T-helper 2 cell (primary cell): ENCODE measurements around the gene CXCL8.
"Not testable (repeated sequence)": the region's sequence is repeated elsewhere in the genome, so short reads cannot be mapped to it uniquely, and the experiment has no call there.

ENCODE experiments used
- DNase-seq, 5 experiments: peaks; one replicate each; pipeline versions ENCODE4 v3.0.0 to v3.0.0-alpha.2; 2012 to 2022

The CXCL8 gene

DNA sequence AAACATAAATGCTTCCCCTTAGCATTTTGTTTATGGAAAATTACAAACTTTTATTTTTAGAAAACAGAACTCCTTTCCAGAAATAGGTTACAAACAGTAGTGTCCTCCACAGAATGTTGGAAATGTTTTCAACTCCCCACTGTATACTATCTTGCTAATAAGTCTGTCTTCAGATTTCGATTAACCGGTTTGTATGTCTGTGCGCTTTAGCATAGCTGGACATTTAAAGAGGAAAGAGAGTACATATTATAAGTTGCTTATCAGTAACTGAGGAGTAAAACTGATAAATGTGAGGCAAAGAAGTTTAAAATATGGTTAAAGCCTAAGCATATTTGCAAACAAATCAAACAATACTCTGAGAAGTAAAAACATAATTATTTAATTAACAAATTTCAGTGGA lies 3.4 kb downstream of the CXCL8 start:
- DNase-seq: no peak

DNA sequence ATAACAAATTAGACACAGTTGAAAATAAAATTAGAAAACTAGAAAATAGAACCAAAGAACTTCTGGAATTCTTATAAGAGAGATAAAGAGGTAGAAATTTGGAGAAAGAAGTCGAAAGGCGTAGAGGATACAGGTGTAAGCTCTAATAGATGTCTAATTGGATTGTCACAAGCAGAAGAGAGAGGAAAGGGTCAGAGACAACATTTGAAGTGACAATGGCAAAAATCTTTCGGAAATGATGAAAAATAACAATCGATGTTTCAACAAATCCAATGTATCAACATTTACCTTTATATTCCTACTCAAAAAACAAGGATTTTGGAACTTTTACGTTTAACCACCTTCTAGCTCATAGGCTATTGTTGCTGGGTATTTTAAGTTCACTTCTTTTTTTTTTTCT lies 3.8 kb downstream of the CXCL8 start:
- DNase-seq: no peak

DNA sequence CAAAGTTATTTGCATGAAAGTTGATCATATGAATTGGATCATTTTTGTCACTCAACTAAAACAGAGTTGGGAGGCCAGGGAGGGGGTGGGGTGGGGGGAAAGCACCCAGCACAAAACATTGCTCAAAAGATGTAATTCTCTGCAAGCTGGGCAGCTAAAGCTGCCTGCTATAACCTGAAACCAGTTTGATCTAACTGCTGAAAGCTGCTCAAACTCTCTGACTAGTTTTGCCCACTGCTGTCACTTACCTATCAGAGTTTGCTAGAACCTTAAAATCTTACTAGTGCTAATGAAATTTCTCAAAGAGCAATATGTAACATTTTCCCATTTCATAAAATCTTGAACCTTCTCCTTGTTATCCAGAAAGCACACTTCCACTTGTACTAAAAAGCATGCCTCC lies 10.4 kb downstream of the CXCL8 start:
- no peak for DNase-seq

DNA sequence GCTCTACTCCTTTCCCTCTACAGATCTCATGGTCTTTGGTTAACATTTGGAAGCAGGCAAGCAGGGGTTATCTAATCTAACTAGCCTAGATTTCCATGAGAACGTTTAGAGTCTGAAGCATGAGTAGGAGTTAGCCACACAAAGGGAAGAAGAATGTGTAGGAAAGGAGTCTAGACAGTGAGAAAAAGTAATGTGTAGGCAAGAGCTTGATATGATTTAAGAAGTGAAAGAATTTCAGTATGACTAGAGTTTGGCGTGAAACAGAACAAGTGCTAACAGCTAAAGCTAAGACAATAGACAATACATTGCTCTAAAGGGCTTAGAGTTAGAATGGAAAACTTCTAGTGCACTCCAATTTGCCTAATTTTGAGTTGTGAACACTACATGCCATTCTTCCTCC lies 10.8 kb downstream of the CXCL8 start:
- DNase-seq: no peak

DNA sequence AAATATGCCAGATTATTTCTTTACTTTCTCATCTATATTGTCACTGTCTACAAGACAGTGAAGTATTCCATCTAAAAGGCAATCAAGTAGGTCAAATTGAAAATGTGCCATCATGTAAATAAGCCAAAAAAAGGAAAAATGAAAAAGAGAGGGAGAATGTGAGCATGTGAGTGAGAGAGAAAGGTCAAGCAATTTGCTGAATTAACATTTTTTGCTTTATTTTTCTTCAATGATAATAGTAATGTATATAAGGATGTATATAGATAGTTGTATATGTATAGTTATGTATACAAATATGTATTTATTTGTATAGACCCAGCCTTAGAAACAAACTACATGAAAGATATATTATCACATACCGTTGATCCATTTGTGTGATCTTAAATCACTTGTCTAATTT lies 11.5 kb downstream of the CXCL8 start:
- DNase-seq: no peak

DNA sequence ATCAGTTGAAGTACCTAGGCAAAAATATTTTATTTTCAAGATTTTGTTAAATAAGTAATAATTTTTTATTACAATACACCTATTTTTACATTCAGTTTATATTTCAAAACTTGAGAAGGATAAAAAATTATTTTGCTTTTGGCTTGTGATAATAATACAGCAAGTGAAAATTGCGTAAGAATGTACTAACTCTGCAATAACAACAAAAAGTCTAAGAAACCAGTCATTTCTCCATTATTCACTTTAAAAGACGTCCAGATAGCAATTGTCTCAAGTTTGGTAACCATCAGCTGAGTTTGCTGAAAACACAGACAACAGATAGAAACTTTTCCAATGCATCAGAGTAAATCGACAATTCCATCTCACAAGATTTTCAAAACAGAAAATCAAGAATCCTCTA lies 12.1 kb downstream of the CXCL8 start:
- DNase-seq: no peak

DNA sequence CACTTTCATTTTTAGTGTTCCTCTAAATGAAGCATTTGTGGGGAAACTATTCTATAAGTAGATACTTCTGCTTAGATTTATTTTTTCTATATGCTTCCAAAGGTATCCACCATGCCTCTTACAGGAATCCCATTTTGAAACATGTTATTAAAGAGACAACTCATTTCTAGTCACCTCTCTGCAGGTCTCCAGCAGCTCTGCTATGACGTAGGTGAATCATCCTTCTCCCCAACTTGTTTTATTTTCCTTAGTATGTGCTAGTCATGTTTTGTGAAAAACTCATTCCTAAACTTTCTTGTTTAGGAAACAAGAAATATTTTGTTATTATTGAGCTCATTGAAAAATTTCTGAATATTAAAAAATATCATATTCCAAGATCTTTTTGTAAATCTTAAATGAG lies 12.8 kb downstream of the CXCL8 start:
- no peak for DNase-seq

DNA sequence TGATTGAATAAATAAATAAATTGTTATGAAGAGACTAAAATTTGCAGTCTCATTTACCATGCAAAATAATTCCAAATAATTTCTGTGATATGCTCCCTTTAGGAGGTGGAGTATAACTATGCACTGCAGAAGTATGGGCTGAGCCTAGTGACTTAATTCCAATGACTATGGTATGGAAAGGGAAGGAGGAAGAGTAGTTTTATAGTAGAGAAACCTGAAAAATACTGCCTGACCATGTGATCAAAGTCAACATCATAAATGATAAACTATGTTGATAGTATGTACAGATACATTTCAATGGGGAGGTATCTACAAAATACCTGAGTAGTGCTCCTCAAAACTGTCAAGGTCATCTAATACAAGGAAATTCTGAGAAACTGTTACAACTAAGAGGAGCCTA lies 14.6 kb downstream of the CXCL8 start:
- DNase-seq: no peak

DNA sequence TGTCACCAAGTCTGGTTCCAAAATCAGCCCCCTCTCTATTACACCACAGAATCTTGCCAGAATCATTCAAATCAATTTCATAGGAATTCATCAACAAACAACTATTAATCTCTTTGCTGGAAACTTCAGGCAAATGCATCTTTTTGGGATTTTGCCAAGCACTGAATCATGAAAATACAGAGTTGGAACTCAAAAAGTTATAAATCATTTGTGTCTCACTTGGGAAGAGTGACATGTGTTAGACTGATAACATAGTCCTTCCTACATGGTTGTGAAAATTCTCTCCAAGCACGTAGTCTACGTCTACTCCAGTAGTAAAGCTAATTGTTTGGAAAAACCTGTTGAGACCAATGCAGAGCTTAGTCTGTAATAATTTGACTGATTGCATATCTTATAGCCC lies 19.0 kb downstream of the CXCL8 start:
- no peak for DNase-seq

DNA sequence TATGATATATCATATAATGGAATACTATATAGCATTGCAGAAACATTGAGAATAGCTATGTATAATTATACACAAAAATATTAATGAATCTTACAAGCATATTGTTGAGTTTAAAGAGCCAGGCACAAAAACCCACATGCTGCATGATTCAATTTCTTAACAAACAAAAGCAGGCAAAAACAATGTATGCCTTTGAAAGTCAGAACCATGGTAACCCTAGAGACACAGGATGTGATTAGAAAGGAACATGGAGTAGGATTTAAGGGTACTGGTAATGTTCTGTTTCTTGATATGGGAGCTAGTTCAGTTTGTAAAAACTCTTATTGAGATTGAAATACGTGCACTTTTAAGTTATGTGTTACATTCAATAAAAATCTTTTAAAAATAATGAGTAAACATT lies 21.5 kb downstream of the CXCL8 start:
- no peak for DNase-seq

DNA sequence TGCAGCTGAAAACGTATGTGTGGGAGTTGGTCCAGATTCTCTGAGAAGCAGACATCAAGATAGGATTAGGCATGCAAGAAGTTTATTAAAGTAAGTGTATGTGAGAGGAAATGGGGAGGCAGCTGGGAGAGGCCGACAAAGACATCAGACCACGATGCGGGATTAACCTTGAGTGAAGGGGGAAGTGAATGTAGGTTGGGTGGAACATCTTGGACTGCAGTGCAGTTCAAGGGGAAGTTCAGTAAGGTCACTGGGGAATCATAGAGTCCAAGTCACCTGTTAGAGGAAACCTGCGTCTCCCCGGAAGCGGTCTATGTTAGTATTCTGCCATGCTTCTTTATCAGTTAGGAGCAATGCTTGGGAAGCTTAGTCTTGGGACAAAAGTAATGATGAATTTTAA lies 22.0 kb downstream of the CXCL8 start:
- no peak for DNase-seq

DNA sequence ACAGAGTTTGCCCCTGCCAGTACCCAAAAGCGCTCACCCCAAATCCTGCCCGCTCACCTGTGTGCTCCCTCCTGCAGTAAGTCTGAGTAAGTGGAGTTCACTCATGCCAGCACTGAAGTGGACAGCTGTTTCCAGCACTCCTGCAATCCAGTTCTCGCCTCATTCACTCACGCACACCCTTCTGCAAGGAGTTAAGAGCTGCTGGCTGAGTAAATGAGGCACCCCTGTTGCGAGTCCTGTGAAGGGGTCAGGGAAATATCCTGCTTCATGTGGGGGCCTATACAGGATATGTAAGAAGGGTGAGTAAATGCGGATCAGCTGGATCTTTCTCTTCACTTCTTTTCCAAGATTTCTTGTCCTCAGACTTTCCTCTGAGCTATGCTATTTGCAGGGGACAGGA lies 23.5 kb downstream of the CXCL8 start:
- no peak for DNase-seq

DNA sequence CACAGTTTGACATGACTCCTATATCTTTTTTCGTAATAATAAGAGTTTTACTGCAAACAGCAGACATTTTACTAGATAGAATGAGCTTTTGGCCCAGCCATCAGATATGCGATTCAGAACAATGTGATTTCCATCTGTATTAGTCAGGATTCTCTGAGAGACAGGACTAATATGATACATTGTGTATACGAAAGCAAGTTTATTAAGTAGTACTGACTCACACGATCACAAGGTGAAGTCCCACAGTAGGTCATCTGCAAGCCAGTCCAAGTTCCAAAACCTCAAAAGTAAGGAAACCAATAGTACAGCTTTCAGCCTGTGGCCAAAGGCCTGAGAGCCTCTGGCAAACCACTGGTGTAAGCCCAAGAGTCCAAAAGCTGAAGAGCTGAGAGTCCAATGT lies 24.1 kb downstream of the CXCL8 start:
- no peak for DNase-seq

DNA sequence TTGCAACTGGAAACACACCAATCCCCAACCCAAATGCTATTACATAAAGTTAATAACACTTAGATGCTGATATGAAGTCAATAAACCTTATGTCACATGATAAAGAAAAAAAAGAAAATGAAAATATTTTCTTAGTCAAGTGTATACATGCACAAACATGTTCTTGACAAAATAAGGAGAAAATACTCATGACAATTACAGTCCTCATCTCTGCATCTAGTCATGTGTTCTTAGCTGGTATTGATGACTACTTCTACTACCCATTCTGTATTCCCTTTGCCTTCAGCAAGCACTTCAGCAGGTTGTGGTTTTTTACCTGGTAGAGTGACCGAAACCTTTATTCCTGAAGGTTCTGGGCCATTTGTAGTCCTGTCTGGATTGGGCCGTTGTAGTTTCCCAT lies 24.9 kb downstream of the CXCL8 start:
- no peak for DNase-seq

DNA sequence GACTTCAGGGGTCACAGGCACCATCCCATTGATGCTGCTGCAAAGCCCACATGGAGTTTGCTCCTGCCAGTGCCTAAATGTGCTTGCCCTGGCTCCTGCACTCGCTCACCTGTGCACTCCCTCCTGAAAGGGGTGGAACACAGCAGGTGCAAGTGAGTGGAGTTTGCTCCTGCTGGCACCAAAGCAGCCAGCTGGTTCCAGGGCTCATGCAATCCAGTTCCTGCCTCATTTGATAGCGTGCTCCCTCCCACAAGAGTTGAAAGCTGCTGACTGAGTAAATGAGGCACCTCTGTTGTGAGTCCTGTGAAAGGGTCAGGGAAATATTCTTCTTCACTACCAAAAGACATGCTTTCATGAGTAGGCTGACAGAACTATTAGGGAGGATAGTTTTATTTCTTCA lies 30.5 kb downstream of the CXCL8 start:
- DNase-seq: no peak

DNA sequence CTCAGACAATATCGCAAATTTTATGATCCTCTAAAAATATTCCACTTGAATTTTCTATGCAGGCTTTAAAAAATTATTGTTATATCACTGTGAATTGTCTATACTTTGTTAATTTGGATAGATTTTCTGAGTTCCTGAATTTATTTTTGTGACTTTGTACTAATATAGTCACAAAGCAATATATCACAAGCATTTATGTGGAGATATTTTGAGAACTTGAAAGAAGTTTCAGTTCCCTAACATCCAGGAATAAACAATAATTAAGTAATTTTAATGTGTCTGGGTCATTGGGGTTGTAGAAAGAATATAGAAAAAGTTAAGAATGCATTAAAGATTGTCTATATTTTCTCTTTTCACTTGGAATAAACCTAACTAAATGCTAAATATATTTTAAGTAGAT lies 32.0 kb downstream of the CXCL8 start:
- no peak for DNase-seq

DNA sequence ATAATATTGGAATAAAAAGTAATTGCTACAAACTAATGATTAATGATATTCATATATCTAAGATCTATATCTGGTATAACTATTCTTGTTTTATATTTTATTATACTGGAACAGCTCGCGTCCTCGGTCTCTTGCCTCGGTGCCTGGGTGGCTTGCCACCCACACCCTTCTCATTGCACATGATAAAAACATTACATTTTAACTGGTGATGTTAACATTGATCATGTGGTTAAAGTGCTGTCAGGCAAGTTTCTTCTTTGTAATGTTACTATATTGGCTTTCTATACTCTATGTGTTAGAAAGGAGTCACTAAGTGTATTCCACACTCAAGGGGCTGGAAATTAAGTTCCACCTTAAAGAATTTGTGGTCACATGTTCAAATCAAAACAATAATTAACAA lies 34.0 kb downstream of the CXCL8 start:
- DNase-seq: not testable (repeated sequence)

DNA sequence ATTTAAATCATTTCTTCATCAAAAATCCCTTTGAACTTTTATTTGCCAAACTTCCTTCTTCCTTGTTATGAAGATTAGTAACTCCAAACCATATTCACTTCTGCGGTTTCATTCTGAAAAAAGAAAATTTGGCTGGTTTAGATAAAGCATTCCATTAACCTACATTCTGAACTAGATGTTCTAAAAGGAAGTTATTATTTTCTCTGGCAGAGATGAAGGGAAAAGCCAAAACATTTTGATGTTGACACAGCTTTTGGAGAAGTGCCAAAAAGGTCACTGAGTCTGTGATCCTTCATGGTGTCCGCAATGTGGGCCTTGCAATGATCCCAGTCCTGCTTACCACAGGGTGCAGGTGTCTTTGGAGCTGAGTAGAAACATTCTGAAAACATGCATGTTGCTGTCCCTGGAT lies 36.0 kb downstream of the CXCL8 start:
- DNase-seq: no peak

DNA sequence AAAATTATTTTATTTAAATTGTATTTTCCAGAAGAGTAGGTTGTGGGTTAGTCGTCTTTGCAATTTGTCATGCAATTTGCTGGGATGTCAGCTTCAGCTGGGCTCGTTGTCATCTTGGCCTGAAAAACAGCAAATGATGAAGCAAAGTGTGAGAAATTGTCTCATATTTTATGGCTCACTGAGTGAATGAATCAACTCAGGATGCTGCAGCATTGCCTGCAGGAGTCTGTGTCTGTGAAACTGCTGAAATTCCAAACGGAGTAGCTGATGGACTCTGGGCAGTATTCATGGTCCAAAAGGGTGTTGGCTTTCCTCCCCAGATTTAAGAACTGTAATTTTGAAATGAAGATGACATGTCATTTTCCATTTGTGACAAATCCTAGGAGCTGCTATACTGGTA lies 37.2 kb downstream of the CXCL8 start:
- no peak for DNase-seq

DNA sequence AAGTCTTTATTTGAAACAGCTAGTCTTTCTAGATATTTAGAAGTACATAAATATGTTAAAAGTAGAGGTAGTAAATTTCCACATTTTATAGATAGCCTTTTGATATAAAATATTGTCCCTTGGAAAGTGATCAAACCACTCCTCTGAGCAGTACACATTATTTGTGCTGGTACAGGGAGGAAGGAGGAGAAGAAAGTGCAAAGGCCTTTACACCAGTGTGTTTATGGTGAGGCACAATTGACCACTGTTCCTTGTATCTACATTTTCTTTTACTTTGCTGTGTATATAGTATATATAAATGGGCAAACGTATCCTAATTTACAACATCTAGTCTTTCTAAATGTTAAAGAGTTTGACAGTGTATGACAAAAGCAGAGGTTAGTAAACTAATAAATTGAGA lies 39.9 kb downstream of the CXCL8 start:
- no peak for DNase-seq

DNA sequence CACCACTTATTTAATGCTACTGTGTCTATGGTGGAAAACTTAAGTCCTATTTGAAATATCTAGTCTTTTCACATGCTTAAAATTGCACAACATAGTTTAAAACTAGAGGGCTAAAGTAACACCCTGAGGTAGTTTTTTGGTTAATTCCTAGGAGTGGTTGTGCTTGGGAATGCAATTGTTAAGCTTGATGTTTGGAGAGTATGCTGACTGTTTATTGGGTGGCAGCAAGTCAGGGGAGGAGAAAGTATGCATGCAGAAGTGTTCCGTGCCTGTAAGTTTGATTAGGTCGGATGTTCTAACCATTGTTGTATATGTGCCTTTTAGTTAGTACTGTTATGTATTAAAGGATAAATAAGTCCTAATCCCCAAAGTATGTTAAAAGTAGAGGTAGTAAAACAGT lies 40.5 kb downstream of the CXCL8 start:
- no peak for DNase-seq

DNA sequence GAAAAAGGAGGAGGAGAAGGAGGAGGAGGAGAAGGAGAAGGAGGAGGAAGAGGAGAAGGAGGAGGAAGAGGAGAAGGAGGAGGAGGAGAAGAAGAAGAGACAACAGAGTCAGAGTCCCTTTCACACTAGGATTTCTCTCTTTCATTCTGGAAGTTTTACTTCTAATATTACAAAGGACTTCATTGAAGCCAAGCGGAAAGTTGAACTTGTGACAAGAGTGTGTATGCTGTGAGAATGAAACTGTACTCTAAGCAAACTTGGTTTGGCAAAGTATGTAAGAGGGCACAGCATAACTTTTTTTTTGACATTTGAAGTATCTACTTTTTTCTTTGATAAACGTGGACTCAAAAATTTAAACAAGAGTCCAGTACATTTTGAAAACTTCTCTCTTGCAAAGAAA lies 48.0 kb downstream of the CXCL8 start:
- no peak for DNase-seq
